Measurements from ENCODE around the gene SRPK2.

GRCh38 chr7:105157278-105157677 is 231.4 kb downstream of the SRPK2 start:
- TF ChIP-seq POLR2A (IDR thresholded peaks at IDR 0.05) (no peak), EP300 (IDR thresholded peaks at IDR 0.05) (no peak)

All from ovary (tissue), 1 donor.